Choroid plexus epithelial cell (primary cell): ENCODE data around the gene TAGLN3.

Experiments
- DNase-seq: peaks from one replicate; pipeline ENCODE4 v3.0.0-alpha.2; 2010; ENCODE audit warnings: low read depth
- H3K4me3 ChIP-seq: 2 replicates; pipeline ENCODE4 v1.5.1; 2011; ENCODE audit warnings: low read depth, mild to moderate bottlenecking, control low read depth, low read length, moderate library complexity
- CTCF ChIP-seq: conservative IDR thresholded peaks from 2 replicates; pipeline ENCODE4 v1.5.1; 2011; ENCODE audit warnings: low read depth, mild to moderate bottlenecking, control low read depth, inconsistent platforms, low read length, moderate library complexity

TAGLN3 gene

GRCh38 chr3:112043621-112044201, 45.0 kb downstream of the TAGLN3 start:
- peak overlapping the region; percentile 7 for H3K4me3 ChIP-seq
- peak; percentile 89 for DNase-seq

GRCh38 chr3:112046599-112046998, 47.9 kb downstream of the TAGLN3 start:
- no peak for TF ChIP-seq CTCF
- no peak overlapping the region for H3K4me3 ChIP-seq
- peak; percentile 21 for DNase-seq

More at GRCh38 chr3:112043621-112044201, 45.0 kb downstream of the TAGLN3 start:
- peak; percentile 93 for TF ChIP-seq CTCF

GRCh38 chr3:112047264-112047663, 48.5 kb downstream of the TAGLN3 start:
- no peak for TF ChIP-seq CTCF
- H3K4me3 ChIP-seq, result no peak overlapping the region

GRCh38 chr3:112048911-112049310, 50.2 kb downstream of the TAGLN3 start:
- no peak for TF ChIP-seq CTCF
- H3K4me3 ChIP-seq, result no peak overlapping the region
- DNase-seq, result no peak

More at GRCh38 chr3:112047264-112047663, 48.5 kb downstream of the TAGLN3 start:
- DNase-seq, result no peak

GRCh38 chr3:112053229-112053628, 54.5 kb downstream of the TAGLN3 start:
- DNase-seq, result no peak
- no peak for TF ChIP-seq CTCF
- H3K4me3 ChIP-seq, result no peak overlapping the region

- no peak for TF ChIP-seq CTCF
- no peak overlapping the region for H3K4me3 ChIP-seq
- peak; percentile 82 for DNase-seq
Measured at GRCh38 chr3:112056451-112056929, 57.8 kb downstream of the TAGLN3 start.

GRCh38 chr3:112059497-112059896, 60.8 kb downstream of the TAGLN3 start:
- no peak for TF ChIP-seq CTCF
- no peak overlapping the region for H3K4me3 ChIP-seq
- no peak for DNase-seq
